IMR-90 (cell line): ENCODE data around the gene EDARADD. TPM values are rescaled to one million over a fixed set of nuclear protein-coding genes. Genes with fewer than 3 reads are reported as not detected.

ENCODE experiments used
- ATAC-seq: fragments of 200-7000 bp; cut with Tn5 transposase; 2 replicates; pipeline ENCODE4 v1.9.1; 2020; ENCODE audit warnings: low read depth, mild to moderate bottlenecking, moderate library complexity
- BruUV-seq: library from RNA; stranded (reverse); fragments of 400-500 nt; replicated peaks from 2 replicates; lab custom pipeline; 2021; lab: Mats Ljungman, UMichigan
- CTCF ChIA-PET: fragments of 300-600 bp; formaldehyde crosslinking; extraction: SDS; loops from one replicate; lab custom pipeline; 2021; ENCODE audit warnings: antibody characterized with exemption; lab: Yijun Ruan, JAX
- POLR2A ChIA-PET: fragments of 300-600 bp; sonication (Branson Sonifier 250); formaldehyde crosslinking; loops from one replicate; lab custom pipeline; 2022; ENCODE audit warnings: antibody characterized with exemption; ENCODE audit not compliant: unreplicated experiment; lab: Charles Lee
- DNase-seq: peaks from one replicate; pipeline ENCODE4 v3.0.0; 2013
- H2AFZ ChIP-seq: replicated peaks from 2 replicates; pipeline ENCODE3; 2013; ENCODE audit warnings: low read length, mild to moderate bottlenecking; ENCODE audit not compliant: poor library complexity
- H2AK5ac ChIP-seq: 2 replicates; pipeline ENCODE4 v1.6.1; 2013; ENCODE audit warnings: low read depth, low read length, inconsistent platforms
- H2AK9ac ChIP-seq: replicated peaks from 2 replicates; pipeline ENCODE3; 2013; ENCODE audit warnings: mild to moderate bottlenecking, low read depth, low read length, moderate library complexity; ENCODE audit not compliant: poor library complexity
- H2BK120ac ChIP-seq: 2 replicates; pipeline ENCODE4 v1.6.1; 2013; ENCODE audit warnings: low read depth, low read length, inconsistent platforms
- H2BK15ac ChIP-seq: 3 replicates; pipeline ENCODE4 v1.6.1; 2013; ENCODE audit warnings: low read depth, low read length, inconsistent platforms
- H2BK20ac ChIP-seq: 2 replicates; pipeline ENCODE4 v1.6.1; 2013; ENCODE audit warnings: low read depth, mild to moderate bottlenecking, inconsistent platforms, low read length, moderate library complexity
- H2BK5ac ChIP-seq: 2 replicates; pipeline ENCODE4 v1.6.1; 2013; ENCODE audit warnings: mild to moderate bottlenecking, low read depth, low read length, inconsistent platforms; ENCODE audit not compliant: poor library complexity, severe bottlenecking
- H3K14ac ChIP-seq: replicated peaks from 2 replicates; pipeline ENCODE4 v1.6.1; 2013; ENCODE audit warnings: low read depth, low read length, inconsistent platforms
- H3K18ac ChIP-seq: 2 replicates; pipeline ENCODE4 v1.6.1; 2013; ENCODE audit warnings: low read depth, low read length, control low read depth
- H3K23ac ChIP-seq: 2 replicates; pipeline ENCODE4 v1.6.1; 2013; ENCODE audit warnings: low read depth, low read length, inconsistent platforms
- H3K27ac ChIP-seq: 2 replicates; pipeline ENCODE4 v1.5.1; 2013; ENCODE audit warnings: mild to moderate bottlenecking, control low read depth, low read length; ENCODE audit not compliant: insufficient read depth
- H3K27me3 ChIP-seq: 2 replicates; pipeline ENCODE4 v1.6.1; 2013; ENCODE audit warnings: low read length; ENCODE audit not compliant: control insufficient read depth, insufficient read depth
- H3K36me3 ChIP-seq: 2 replicates; pipeline ENCODE4 v1.6.1; 2013; ENCODE audit warnings: low read length, mixed read lengths; ENCODE audit not compliant: control insufficient read depth, insufficient read depth
- H3K4ac ChIP-seq: 2 replicates; pipeline ENCODE4 v1.6.1; 2013; ENCODE audit warnings: low read depth, low read length, inconsistent platforms
- H3K4me1 ChIP-seq: 2 replicates; pipeline ENCODE4 v1.6.1; 2013; ENCODE audit warnings: low read length, mixed read lengths; ENCODE audit not compliant: control insufficient read depth, insufficient read depth
- H3K4me2 ChIP-seq: 2 replicates; pipeline ENCODE4 v1.6.1; 2013; ENCODE audit warnings: low read depth, mild to moderate bottlenecking, control low read depth, low read length, moderate library complexity
- H3K4me3 ChIP-seq: 2 replicates; pipeline ENCODE4 v1.5.1; 2013; ENCODE audit warnings: low read depth, mild to moderate bottlenecking, control low read depth, low read length, moderate library complexity; ENCODE audit not compliant: insufficient read depth
- H3K56ac ChIP-seq: 2 replicates; pipeline ENCODE4 v1.6.1; 2013; ENCODE audit warnings: low read length, inconsistent platforms; ENCODE audit not compliant: insufficient read depth; ENCODE audit errors: extremely low read depth
- H3K79me1 ChIP-seq, 2 experiments: 2 replicates each; pipeline ENCODE4 v1.6.1; 2013; ENCODE audit warnings: low read length in 2 of 2, inconsistent platforms in 1 of 2, low read depth in 1 of 2
- H3K9ac ChIP-seq: 2 replicates; pipeline ENCODE4 v1.6.1; 2013; ENCODE audit warnings: low read depth, low read length, control low read depth
- H3K9me1 ChIP-seq: 2 replicates; pipeline ENCODE4 v1.6.1; 2013; ENCODE audit warnings: low read length, inconsistent platforms; ENCODE audit not compliant: insufficient read depth
- H3K9me3 ChIP-seq: 2 replicates; pipeline ENCODE4 v1.6.1; 2013; ENCODE audit warnings: low read length; ENCODE audit not compliant: control insufficient read depth, insufficient read depth
- H4K20me1 ChIP-seq: 2 replicates; pipeline ENCODE4 v1.6.1; 2013; ENCODE audit warnings: low read length, inconsistent platforms; ENCODE audit not compliant: insufficient read depth
- H4K5ac ChIP-seq: 2 replicates; pipeline ENCODE4 v1.6.1; 2013; ENCODE audit warnings: mild to moderate bottlenecking, low read depth, low read length, control low read depth
- H4K8ac ChIP-seq, 2 experiments: 2 replicates each; pipeline ENCODE4 v1.6.1; 2013; ENCODE audit warnings: low read depth in 2 of 2, low read length in 2 of 2, control low read depth in 1 of 2, inconsistent platforms in 1 of 2
- H4K91ac ChIP-seq: 2 replicates; pipeline ENCODE4 v1.6.1; 2013; ENCODE audit warnings: low read depth, low read length, inconsistent platforms; ENCODE audit not compliant: insufficient read depth
- BHLHE40 ChIP-seq: fragments of 150-350 bp; IDR thresholded peaks from 2 replicates; pipeline ENCODE4 v1.6.1; 2016; ENCODE audit warnings: mild to moderate bottlenecking, low read depth, low read length
- CEBPB ChIP-seq: IDR thresholded peaks from 2 replicates; pipeline ENCODE4 v1.6.1; 2012; ENCODE audit warnings: low read depth, low read length, improper control_type of control experiment
- CHD1 ChIP-seq: IDR thresholded peaks from 2 replicates; pipeline ENCODE4 v1.6.1; 2012; ENCODE audit warnings: low read depth, low read length, improper control_type of control experiment
- CTCF ChIP-seq: conservative IDR thresholded peaks from 2 replicates; pipeline ENCODE4 v1.5.1; 2012; ENCODE audit warnings: mild to moderate bottlenecking, low read depth, low read length, improper control_type of control experiment
- ELK1 ChIP-seq: fragments of 150-350 bp; IDR thresholded peaks from 2 replicates; pipeline ENCODE4 v1.6.1; 2016; ENCODE audit warnings: low read depth, mild to moderate bottlenecking, low read length, moderate library complexity, borderline replicate concordance
- FOS ChIP-seq: fragments of 150-350 bp; IDR thresholded peaks from 2 replicates; pipeline ENCODE4 v1.6.1; 2016; ENCODE audit warnings: low read depth, low read length
- MAFK ChIP-seq: IDR thresholded peaks from 2 replicates; pipeline ENCODE4 v1.6.1; 2012; ENCODE audit warnings: low read depth, low read length, improper control_type of control experiment
- MAZ ChIP-seq: IDR thresholded peaks from 2 replicates; pipeline ENCODE4 v1.6.1; 2012; ENCODE audit warnings: low read depth, mild to moderate bottlenecking, low read length, improper control_type of control experiment, moderate library complexity, borderline replicate concordance
- MXI1 ChIP-seq: IDR thresholded peaks from 2 replicates; pipeline ENCODE4 v1.6.1; 2012; ENCODE audit warnings: low read depth, mild to moderate bottlenecking, low read length, moderate library complexity, borderline replicate concordance
- NFE2L2 ChIP-seq: fragments of 150-350 bp; IDR thresholded peaks from 2 replicates; pipeline ENCODE4 v1.6.1; 2016; ENCODE audit warnings: low read depth, mild to moderate bottlenecking, low read length
- POLR2A ChIP-seq: IDR thresholded peaks from 2 replicates; pipeline ENCODE4 v1.6.1; 2012; ENCODE audit warnings: mild to moderate bottlenecking, low read depth, low read length
- RAD21 ChIP-seq: IDR thresholded peaks from 2 replicates; pipeline ENCODE4 v1.6.1; 2012; ENCODE audit warnings: low read length, improper control_type of control experiment
- RCOR1 ChIP-seq: IDR thresholded peaks from 2 replicates; pipeline ENCODE4 v1.6.1; 2012; ENCODE audit warnings: mild to moderate bottlenecking, low read length, improper control_type of control experiment; ENCODE audit not compliant: insufficient replicate concordance
- RFX5 ChIP-seq: IDR thresholded peaks from 2 replicates; pipeline ENCODE4 v1.8.0; 2012; ENCODE audit warnings: low read depth, mild to moderate bottlenecking, low read length, moderate library complexity
- SMC3 ChIP-seq: fragments of 150-350 bp; IDR thresholded peaks from 2 replicates; pipeline ENCODE4 v1.6.1; 2016; ENCODE audit warnings: low read depth, mild to moderate bottlenecking, antibody characterized with exemption, low read length, moderate library complexity
- whole genome bisulfite sequencing, 2 experiments: methylation state at CpG; one replicate each; pipeline versions ENCODE4 v1.1.5 to v1.1.7; 2013; ENCODE audit warnings: missing lambda C conversion rate in 2 of 2; ENCODE audit not compliant: insufficient read length in 1 of 2; ENCODE audit errors: extremely low coverage in 2 of 2; 5-methylcytosine and 5-hydroxymethylcytosine counted together
- dilution Hi-C: fragments of 300-500 bp; cut with HindIII; formaldehyde crosslinking; loops from one replicate; pipeline ENCODE4 v1.14.3; 2018; ENCODE audit warnings: low sequenced_read_pairs; ENCODE audit not compliant: unreplicated experiment
- in situ Hi-C: fragments of 300-500 bp; cut with MboI; formaldehyde crosslinking; loops from 3 replicates; pipeline ENCODE4 v1.14.3; 2019; ENCODE audit warnings: low sequenced_read_pairs, inconsistent platforms, mixed read lengths
- intact Hi-C: fragments of 100-400 bp; cut with micrococcal nuclease; formaldehyde crosslinking; loops from 2 replicates; pipeline ENCODE4 v1.10.0; 2022
- polyA plus RNA-seq, 3 experiments: library from polyadenylated mRNA; depleted of rRNA; stranded (reverse); fragments of >200 nt; gene quantifications; 2 replicates each; pipeline ENCODE4 v1.2.3, GENCODE V29; 2012; ENCODE audit warnings: low replicate concordance in 1 of 3
- total RNA-seq: library from RNA; depleted of rRNA; stranded (reverse); fragments of >200 nt; gene quantifications from 2 replicates; pipeline ENCODE4 v1.2.3, GENCODE V29; 2012
- TF ChIP-seq, protein P1 (sequence below): fragments of 150-350 bp; IDR thresholded peaks from 2 replicates; pipeline ENCODE4 v1.6.1; 2017; ENCODE audit warnings: mild to moderate bottlenecking, antibody characterized with exemption, low read length, low read depth

Gene EDARADD
- total and polyA plus RNA-seq, 2 of the 4 experiments (the other 2 are of a cell fraction): not detected

GRCh38 chr1:236508593-236509027 lies 114.5 kb downstream of the EDARADD start:
- Histone ChIP-seq H3K9ac (no peak overlapping the region), H2BK20ac (no peak overlapping the region), H2BK5ac (no peak overlapping the region), H2AFZ (no peak overlapping the region), H3K14ac (no peak overlapping the region), H3K4me2 (no peak overlapping the region), H4K91ac (no peak overlapping the region), H3K9me1 (0 out of 2 replicates have a peak, but pooled peaks cover under 1% of the 10 kb centered on the region), H3K36me3 (no peaks in the 10 kb centered on the region), H3K4me1 (peaks cover 2% of the 10 kb centered on the region; the same call in 1 of the 2 replicates), H4K5ac (no peak overlapping the region), H3K4me3 (no peak overlapping the region), H2AK9ac (no peak overlapping the region), H3K18ac (no peak overlapping the region), H3K27me3 (peaks cover 2% of the 10 kb centered on the region; the same call in 1 of the 2 replicates), H2AK5ac (no peak overlapping the region), H3K27ac (no peak overlapping the region), H3K79me1 (no peaks in the 10 kb centered on the region), H4K8ac (no peak overlapping the region), H3K56ac (no peak overlapping the region), H4K20me1 (no peaks in the 10 kb centered on the region), H2BK120ac (no peak overlapping the region), H2BK15ac (no peak overlapping the region), H3K9me3 (no peaks in the 10 kb centered on the region), H3K4ac (no peak overlapping the region), H3K23ac (no peak overlapping the region)
- no CpG with 5 or more reads among the region's 6 CpGs for WGBS, 2 experiments
- dilution Hi-C loops: no loop called here
- ChIA-PET POLR2A (no interaction called here), CTCF (no interaction called here)
- ATAC-seq: no peak
- no peak for TF ChIP-seq RCOR1
- no peak for TF ChIP-seq ELK1
- TF ChIP-seq NFE2L2: no peak
- no peak for TF ChIP-seq MAFK
- no peak for TF ChIP-seq MXI1
- no peak for TF ChIP-seq MAZ
- no peak for TF ChIP-seq FOS
- no peak for TF ChIP-seq RAD21
- TF ChIP-seq CEBPB: no peak
- TF ChIP-seq CTCF: no peak
- TF ChIP-seq SMC3: no peak
- TF ChIP-seq, protein P1, sequence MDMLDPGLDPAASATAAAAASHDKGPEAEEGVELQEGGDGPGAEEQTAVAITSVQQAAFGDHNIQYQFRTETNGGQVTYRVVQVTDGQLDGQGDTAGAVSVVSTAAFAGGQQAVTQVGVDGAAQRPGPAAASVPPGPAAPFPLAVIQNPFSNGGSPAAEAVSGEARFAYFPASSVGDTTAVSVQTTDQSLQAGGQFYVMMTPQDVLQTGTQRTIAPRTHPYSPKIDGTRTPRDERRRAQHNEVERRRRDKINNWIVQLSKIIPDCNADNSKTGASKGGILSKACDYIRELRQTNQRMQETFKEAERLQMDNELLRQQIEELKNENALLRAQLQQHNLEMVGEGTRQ: no peak
- TF ChIP-seq POLR2A: no peak
- TF ChIP-seq RFX5: no peak
- no peak for TF ChIP-seq BHLHE40
- no peak for TF ChIP-seq CHD1
- BruUV-seq: no TSS peak
- no peak for DNase-seq
- intact Hi-C loops: no loop called here
- in situ Hi-C loops: no loop called here
